HG03066 (cell line): ENCODE results near the gene AMOTL1.
"Not testable (repeated sequence)": the region's sequence is repeated elsewhere in the genome, so short reads cannot be mapped to it uniquely, and the experiment has no call there.

ENCODE experiments used
- ATAC-seq: cut with Tn5 transposase; IDR thresholded peaks from one replicate; pipeline ENCODE4 v1.9.1; 2021; ENCODE audit warnings: low read depth; ENCODE audit not compliant: unreplicated experiment

AMOTL1 gene

GRCh38 chr11:94913718-94914394, 145.7 kb downstream of the AMOTL1 start:
- not testable (repeated sequence) for ATAC-seq

GRCh38 chr11:94920311-94920710, 152.2 kb downstream of the AMOTL1 start:
- ATAC-seq, result no peak

- no peak for ATAC-seq
Observed at GRCh38 chr11:94922321-94923003, 154.3 kb downstream of the AMOTL1 start.

- no peak for ATAC-seq
Observed at GRCh38 chr11:94923004-94923334, 154.8 kb downstream of the AMOTL1 start.

GRCh38 chr11:94924171-94924572, 156.0 kb downstream of the AMOTL1 start:
- ATAC-seq, result no peak

- ATAC-seq, result no peak
Observed at GRCh38 chr11:94924612-94925011, 156.5 kb downstream of the AMOTL1 start.

GRCh38 chr11:94925422-94926270, 157.5 kb downstream of the AMOTL1 start:
- ATAC-seq, result no peak

- no peak for ATAC-seq
Observed at GRCh38 chr11:94926271-94926625, 158.1 kb downstream of the AMOTL1 start.
